GM19351 (cell line): ENCODE results near the gene MCTP1.

Source experiments
- ATAC-seq: cut with Tn5 transposase; IDR thresholded peaks from one replicate; pipeline ENCODE4 v1.9.1; 2021; ENCODE audit warnings: mild to moderate bottlenecking, moderate library complexity; ENCODE audit not compliant: unreplicated experiment

MCTP1 gene

DNA sequence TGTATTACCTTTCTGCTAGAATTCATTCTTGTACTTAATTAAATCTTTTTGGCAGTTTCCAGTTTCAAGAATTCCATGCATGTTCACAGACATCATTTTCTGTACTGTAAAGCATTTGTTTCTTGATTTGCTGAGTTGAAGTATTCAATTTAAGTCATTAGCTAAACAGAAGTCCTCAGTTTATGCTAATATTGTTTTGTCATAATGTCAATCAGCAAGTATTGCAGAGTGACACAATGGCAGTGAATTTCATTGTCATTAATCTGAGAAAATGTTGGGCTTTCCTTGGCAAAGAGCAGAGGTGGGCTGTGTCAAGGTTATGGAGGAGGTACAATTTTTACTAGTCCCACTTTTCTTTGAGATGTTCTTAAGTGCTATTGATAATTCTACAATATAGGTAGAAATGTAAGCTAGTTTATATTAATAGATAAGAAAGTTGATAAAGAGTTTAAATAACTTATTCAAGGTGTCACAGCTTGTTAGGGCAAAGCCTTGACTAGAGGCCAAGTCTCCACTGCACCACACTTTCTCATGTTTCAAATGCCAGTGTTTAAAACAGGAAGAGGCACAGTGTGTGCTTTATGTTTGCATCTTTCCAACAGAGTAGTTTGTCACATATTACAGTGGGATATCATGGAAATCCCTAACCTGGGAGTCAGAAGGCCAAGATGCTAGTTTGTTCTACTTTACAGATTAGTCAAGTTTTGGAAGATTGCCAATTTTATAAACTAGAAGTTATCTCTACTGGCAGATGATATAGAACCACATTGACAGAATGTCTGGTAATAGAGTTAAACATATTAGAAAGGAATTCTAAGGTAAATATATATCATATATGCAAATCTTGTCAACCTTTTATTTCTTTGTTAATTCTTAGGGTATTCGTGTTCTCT is 610.2 kb downstream of the MCTP1 start:
- ATAC-seq, result no peak

DNA sequence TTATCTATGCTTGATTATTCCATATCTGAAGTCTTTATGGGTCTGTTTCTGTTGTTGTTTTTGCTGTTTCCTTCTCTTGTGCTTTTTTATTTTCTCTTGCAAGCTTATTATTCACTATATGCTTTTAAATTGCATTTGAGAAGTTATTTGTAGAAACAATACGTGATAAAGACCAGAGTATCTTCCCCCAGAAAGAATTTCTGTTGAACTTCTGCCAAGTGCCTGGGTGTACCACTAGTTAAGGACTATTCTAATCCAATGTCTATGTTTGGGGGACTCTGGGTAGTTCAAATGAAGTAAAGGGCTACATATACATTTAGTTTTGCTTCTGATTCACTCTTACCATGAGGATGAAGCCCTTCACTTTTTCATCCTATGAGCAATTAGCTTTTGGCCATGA is 612.1 kb downstream of the MCTP1 start:
- ATAC-seq, result no peak

DNA sequence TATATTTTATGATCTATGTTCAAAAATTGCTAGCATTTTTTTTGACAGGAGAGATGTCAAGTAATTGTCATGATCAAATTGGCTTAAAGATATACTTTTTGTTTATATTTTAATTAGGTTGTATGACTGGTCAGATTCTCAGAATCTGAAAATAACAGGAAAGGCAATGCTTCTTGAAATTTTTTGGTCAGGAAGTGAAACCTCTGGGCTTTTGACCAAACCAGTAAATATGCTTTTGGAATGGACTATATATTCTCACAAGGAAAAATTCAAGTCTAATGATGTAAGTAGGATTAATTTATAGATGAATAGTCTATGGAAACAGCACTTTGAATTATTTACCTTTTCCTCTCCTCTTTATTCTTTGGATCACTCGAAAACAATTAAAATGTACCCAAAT is 614.2 kb downstream of the MCTP1 start:
- no peak for ATAC-seq

DNA sequence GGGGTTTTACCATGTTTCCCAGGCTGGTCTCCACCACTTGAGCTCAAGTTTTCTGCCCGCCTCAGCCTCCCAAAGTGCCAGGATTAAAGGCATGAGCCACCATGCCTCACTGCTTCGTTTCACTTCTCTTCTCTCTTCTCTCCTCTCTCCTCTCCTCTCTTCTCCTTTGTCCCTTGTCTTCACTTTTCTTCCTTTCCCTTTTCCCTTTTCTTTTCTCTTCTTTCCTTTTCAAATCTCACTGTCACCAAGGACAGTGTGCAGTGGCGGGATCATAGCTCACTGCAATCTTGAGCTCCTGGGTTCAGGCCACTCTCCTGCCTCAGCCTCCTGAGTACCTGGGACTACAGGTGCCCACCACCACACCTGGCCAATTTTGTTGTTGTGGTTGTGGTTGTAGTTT is 617.0 kb downstream of the MCTP1 start:
- no peak for ATAC-seq

DNA sequence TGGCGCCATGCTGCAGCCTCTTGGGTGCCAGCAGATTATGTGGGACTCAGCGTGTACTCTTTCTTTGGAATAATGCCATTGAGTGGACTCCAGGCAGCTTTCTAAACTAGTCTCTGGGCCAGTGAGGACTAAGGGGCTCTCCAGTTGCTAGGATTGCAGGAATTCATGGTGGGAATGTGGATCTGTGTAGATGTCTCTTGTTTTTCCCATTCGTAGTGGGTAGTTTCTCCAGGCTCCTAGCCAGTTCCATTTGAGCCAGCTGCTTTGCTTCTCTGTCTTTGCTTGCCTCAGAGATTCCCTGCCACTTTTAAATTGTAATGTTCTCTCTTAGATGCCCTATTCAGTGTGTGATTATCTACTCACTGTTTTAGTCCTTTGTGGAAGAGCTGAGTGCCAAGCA is 623.8 kb downstream of the MCTP1 start:
- ATAC-seq, result no peak

DNA sequence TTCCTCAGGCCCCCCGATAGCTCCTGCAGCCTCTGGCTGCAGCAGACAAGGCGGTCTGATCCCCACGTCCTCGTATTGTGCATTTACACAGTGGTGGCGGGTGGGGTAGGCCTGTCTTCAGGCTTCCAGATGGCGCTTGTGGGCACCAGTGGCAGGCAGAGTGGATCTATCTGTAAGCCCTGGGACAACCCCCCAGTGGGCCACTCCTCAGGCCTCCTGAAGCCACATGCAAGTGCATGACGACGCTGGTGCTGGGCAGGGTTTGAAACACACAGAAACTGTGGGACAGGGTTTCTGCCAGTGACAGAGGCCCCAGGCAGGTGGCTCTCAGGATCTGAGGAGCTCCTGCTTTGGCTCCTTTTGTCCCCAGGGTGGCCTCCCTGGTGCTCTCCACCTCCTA is 624.4 kb downstream of the MCTP1 start:
- ATAC-seq, result no peak

DNA sequence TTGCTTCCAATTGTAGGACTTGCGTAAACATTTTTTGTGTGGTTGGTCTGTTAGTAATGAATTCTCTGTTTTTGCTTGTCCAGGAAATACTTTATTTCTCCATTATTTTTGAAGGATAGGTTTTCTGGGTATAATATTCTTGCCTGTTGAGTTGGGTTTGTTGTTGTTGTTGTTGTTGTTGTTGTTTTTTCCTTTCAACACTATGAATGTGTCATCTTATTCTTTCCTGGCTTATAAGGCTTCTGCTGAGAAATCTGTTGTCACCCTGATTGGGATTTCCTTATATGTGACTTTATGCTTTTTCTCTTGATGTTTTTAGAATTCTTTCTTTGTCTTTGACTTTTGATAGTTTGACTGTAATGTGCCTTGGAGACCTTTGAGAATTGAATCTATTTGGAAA is 626.6 kb downstream of the MCTP1 start:
- no peak for ATAC-seq
